ENCODE measurements around the gene EMILIN2.

DNA sequence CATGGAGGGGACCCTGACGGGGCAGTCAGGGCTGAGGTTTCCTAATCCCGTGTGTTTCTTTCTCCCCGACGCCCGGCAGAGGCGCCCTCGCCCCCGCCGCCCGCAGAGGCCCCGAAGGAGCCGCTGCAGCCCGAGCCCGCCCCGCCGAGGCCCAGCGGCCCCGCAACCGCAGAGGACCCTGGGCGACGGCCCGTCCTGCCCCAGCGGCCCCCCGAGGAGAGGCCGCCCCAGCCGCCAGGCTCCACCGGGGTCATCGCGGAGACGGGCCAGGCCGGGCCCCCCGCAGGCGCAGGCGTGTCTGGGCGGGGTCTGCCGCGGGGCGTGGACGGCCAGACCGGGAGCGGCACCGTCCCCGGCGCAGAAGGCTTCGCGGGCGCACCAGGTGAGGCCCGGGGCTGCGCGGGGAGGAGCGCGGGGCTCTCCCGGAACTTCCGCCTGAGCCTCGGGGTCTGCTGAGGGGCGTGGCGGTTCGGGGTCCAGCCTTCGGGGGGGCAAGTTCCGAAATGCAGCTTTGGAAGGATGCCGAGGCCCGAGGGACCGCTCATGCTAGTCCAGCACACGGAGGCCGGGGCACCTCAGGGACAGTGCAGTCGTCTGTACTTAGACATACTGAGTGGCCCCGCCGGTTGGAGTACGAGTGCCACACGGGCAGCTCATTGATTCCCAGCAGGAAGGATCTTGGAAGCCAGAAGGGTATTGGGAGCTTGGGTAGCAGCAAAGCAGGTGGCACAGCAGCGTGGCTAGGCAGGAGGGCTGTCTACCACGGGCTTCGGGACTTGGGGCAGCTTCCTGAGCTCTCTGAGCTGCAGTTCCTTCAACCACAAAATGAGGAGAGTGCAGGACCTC is 60.1 kb downstream of the EMILIN2 start:
- TF ChIP-seq, protein P1, sequence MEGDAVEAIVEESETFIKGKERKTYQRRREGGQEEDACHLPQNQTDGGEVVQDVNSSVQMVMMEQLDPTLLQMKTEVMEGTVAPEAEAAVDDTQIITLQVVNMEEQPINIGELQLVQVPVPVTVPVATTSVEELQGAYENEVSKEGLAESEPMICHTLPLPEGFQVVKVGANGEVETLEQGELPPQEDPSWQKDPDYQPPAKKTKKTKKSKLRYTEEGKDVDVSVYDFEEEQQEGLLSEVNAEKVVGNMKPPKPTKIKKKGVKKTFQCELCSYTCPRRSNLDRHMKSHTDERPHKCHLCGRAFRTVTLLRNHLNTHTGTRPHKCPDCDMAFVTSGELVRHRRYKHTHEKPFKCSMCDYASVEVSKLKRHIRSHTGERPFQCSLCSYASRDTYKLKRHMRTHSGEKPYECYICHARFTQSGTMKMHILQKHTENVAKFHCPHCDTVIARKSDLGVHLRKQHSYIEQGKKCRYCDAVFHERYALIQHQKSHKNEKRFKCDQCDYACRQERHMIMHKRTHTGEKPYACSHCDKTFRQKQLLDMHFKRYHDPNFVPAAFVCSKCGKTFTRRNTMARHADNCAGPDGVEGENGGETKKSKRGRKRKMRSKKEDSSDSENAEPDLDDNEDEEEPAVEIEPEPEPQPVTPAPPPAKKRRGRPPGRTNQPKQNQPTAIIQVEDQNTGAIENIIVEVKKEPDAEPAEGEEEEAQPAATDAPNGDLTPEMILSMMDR (IDR thresholded peaks at IDR 0.05; ENCODE audit: control extremely low read depth in 1 of 3, insufficient read depth in 1 of 3, low read depth in 1 of 3, low read length in 3 of 3) = peak in 2 of 3 experiments; percentile 6 to 41; a peak in 3 of 4 replicates
- TF ChIP-seq YY1 (IDR thresholded peaks at IDR 0.05; ENCODE audit: low read depth, low read length) (no peak), TAF1 (IDR thresholded peaks at IDR 0.05; ENCODE audit: low read depth, low read length) (no peak; the same call in 1 of the 2 replicates), ZNF274 (IDR thresholded peaks at IDR 0.05; ENCODE audit: borderline replicate concordance, extremely low read depth, low read length) (no peak), TEAD4 (IDR thresholded peaks at IDR 0.05; ENCODE audit: low read depth, low read length) (no peak), RNF2 (IDR thresholded peaks at IDR 0.05; ENCODE audit: borderline replicate concordance, low read depth, low read length, missing control alignments, poor library complexity, severe bottlenecking) (no peak), POLR2AphosphoS5 (IDR thresholded peaks at IDR 0.05; ENCODE audit: low read depth, low read length) (no peak)
